ENCODE results near the gene PAFAH1B2.

DNA sequence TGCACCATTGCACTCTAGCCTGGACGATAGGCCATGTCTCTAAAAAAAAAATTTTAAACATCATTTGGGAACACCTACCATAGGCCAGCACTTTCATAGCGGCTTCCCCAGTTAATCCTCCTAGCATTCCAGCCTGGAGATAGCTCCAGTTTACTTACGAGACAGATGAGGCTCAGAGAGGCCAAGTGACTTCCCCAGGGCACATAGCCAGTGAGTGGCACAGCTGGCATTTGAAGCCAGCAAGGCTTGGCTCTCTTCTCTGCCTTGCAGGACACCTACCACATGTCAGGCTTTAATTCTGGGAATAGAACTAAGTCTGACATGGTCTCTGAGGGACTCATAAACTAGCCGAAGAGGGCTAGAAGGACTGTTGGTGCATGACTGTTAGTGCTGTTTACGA is 50.2 kb downstream of the PAFAH1B2 start:
- TF ChIP-seq, protein P1, sequence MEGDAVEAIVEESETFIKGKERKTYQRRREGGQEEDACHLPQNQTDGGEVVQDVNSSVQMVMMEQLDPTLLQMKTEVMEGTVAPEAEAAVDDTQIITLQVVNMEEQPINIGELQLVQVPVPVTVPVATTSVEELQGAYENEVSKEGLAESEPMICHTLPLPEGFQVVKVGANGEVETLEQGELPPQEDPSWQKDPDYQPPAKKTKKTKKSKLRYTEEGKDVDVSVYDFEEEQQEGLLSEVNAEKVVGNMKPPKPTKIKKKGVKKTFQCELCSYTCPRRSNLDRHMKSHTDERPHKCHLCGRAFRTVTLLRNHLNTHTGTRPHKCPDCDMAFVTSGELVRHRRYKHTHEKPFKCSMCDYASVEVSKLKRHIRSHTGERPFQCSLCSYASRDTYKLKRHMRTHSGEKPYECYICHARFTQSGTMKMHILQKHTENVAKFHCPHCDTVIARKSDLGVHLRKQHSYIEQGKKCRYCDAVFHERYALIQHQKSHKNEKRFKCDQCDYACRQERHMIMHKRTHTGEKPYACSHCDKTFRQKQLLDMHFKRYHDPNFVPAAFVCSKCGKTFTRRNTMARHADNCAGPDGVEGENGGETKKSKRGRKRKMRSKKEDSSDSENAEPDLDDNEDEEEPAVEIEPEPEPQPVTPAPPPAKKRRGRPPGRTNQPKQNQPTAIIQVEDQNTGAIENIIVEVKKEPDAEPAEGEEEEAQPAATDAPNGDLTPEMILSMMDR (conservative IDR thresholded peaks at IDR 0.05; ENCODE audit: low read length), result no peak
- TF ChIP-seq EZH2phosphoT487 (IDR thresholded peaks at IDR 0.05; ENCODE audit: borderline replicate concordance, low read depth, low read length), result no peak

Measured in OCI-LY7 (cell line).